Measurements from ENCODE around the gene KLF13.

GRCh38 chr15:31361764-31362515 is 35.3 kb downstream of the KLF13 start:
- TF ChIP-seq CTCF (IDR thresholded peaks at IDR 0.05) (no peak), POLR2A (IDR thresholded peaks at IDR 0.05) (no peak)

Data from breast epithelium (tissue), 3 donors.